Activated T-cell treated with anti-CD3 and anti-CD28 coated beads, Interleukin-2, amount 50 U/mL, for 48 hours (primary cell): ENCODE results near the gene ATXN7L1.
"Not testable (repeated sequence)": the region's sequence is repeated elsewhere in the genome, so short reads cannot be mapped to it uniquely, and the experiment has no call there.

Source experiments
- DNase-seq, 2 experiments: peaks; one replicate each; pipeline ENCODE4 v3.0.0-alpha.2; 2020

ATXN7L1 gene

GRCh38 chr7:105800442-105800841, 76.0 kb downstream of the ATXN7L1 start:
- peak in 1 of 2 experiments; percentile 38 for DNase-seq

- DNase-seq, result no peak
Measured at GRCh38 chr7:105799677-105800076, 76.7 kb downstream of the ATXN7L1 start.

GRCh38 chr7:105799006-105799405, 77.4 kb downstream of the ATXN7L1 start:
- no peak for DNase-seq

- no peak for DNase-seq
Measured at GRCh38 chr7:105797652-105798051, 78.7 kb downstream of the ATXN7L1 start.

- DNase-seq, result no peak
Measured at GRCh38 chr7:105796365-105796764, 80.0 kb downstream of the ATXN7L1 start.

GRCh38 chr7:105794741-105795729, 81.4 kb downstream of the ATXN7L1 start:
- no peak for DNase-seq

GRCh38 chr7:105792488-105793370, 83.7 kb downstream of the ATXN7L1 start:
- no peak for DNase-seq

GRCh38 chr7:105791926-105792325, 84.5 kb downstream of the ATXN7L1 start:
- no peak for DNase-seq

- no peak for DNase-seq
Measured at GRCh38 chr7:105790996-105791395, 85.4 kb downstream of the ATXN7L1 start.

GRCh38 chr7:105790452-105790851, 85.9 kb downstream of the ATXN7L1 start:
- not testable (repeated sequence) for DNase-seq

GRCh38 chr7:105788816-105789349, 87.5 kb downstream of the ATXN7L1 start:
- no peak for DNase-seq

- DNase-seq, result no peak
Measured at GRCh38 chr7:105788356-105788755, 88.0 kb downstream of the ATXN7L1 start.

- DNase-seq, result no peak
Measured at GRCh38 chr7:105787793-105788192, 88.6 kb downstream of the ATXN7L1 start.

GRCh38 chr7:105786520-105787470, 89.6 kb downstream of the ATXN7L1 start:
- DNase-seq, result no peak

GRCh38 chr7:105782391-105783042, 93.9 kb downstream of the ATXN7L1 start:
- DNase-seq, result peak; percentile 58 to 68

GRCh38 chr7:105779856-105780780, 96.3 kb downstream of the ATXN7L1 start:
- DNase-seq, result no peak

GRCh38 chr7:105778956-105779355, 97.4 kb downstream of the ATXN7L1 start:
- DNase-seq, result no peak

- DNase-seq, result no peak
Measured at GRCh38 chr7:105776986-105777910, 99.2 kb downstream of the ATXN7L1 start.
